Subcutaneous abdominal adipose tissue (tissue), 5 donors: ENCODE data around the gene DDX54.
"Not testable (repeated sequence)": the region's sequence is repeated elsewhere in the genome, so short reads cannot be mapped to it uniquely, and the experiment has no call there.

Experiments
- H3K27ac ChIP-seq: one replicate; pipeline ENCODE4 v1.7.0; 2013; ENCODE audit warnings: low read depth, mild to moderate bottlenecking, inconsistent platforms, low read length, moderate library complexity
- H3K27me3 ChIP-seq, 5 donors: one replicate each; pipeline ENCODE4 v1.7.0; 2013; ENCODE audit warnings: low read length in 5 of 5, inconsistent platforms in 1 of 5; ENCODE audit not compliant: control insufficient read depth in 5 of 5, insufficient read depth in 4 of 5
- H3K36me3 ChIP-seq, 5 donors: one replicate each; pipeline ENCODE4 v1.7.0; 2013; ENCODE audit warnings: low read length in 5 of 5; ENCODE audit not compliant: control insufficient read depth in 5 of 5, insufficient read depth in 5 of 5
- H3K4me1 ChIP-seq, 5 donors: one replicate each; pipeline ENCODE4 v1.7.0; 2013; ENCODE audit warnings: low read length in 5 of 5, mild to moderate bottlenecking in 3 of 5, moderate library complexity in 1 of 5; ENCODE audit not compliant: control insufficient read depth in 5 of 5, insufficient read depth in 5 of 5
- H3K4me3 ChIP-seq, 5 donors: one replicate each; pipeline ENCODE4 v1.7.0; 2013; ENCODE audit warnings: low read length in 5 of 5, low read depth in 1 of 5
- H3K9ac ChIP-seq, 5 donors: one replicate each; pipeline ENCODE4 v1.7.0; 2013; ENCODE audit warnings: low read length in 5 of 5, mild to moderate bottlenecking in 4 of 5, moderate library complexity in 3 of 5
- H3K9me3 ChIP-seq, 5 donors: one replicate each; pipeline ENCODE4 v1.7.0; 2013; ENCODE audit warnings: low read length in 5 of 5; ENCODE audit not compliant: control insufficient read depth in 5 of 5
- donor health status: healthy.
- donor health status: healthy.
- donor health status: healthy.
- donor health status: healthy.
- donor health status: healthy.

The DDX54 gene

DNA sequence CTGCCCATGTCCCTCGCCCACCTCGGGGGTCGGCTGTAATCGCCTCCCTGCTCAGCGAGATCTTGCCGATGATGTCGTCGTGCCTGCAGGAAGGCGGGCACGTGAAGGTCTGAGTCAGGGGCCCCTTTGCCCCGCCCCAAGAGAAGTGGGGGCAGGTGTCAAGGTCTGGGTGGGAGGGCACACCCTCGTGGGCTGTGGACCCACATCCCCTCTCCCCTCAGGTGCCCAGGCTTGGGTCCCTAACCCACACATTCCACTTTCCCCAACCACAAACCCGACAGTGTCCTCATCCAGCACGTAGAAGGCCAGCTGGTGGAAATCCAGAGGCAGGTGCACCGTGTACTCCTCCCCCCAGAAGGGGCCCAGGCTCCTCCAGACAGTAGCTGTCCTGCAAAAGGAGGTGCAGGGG is 57.5 kb downstream of the DDX54 start:
- H3K9me3 ChIP-seq, result peaks cover 0 to 5% (median 3%) of the 10 kb centered on the region in 5 donors
- no peaks in the 10 kb centered on the region for H3K4me1 ChIP-seq
- no peak overlapping the region for H3K9ac ChIP-seq
- peaks cover 0 to 19% (median 12%) of the 10 kb centered on the region in 5 donors for H3K27me3 ChIP-seq
- H3K36me3 ChIP-seq, result no peaks in the 10 kb centered on the region
- no peak overlapping the region for H3K4me3 ChIP-seq
- no peak overlapping the region for H3K27ac ChIP-seq

GRCh38 chr12:113120670-113121370 is 64.5 kb downstream of the DDX54 start:
- H3K4me3 ChIP-seq, result no peak overlapping the region
- H3K4me1 ChIP-seq, result no peaks in the 10 kb centered on the region
- no peaks in the 10 kb centered on the region for H3K36me3 ChIP-seq
- H3K9ac ChIP-seq, result no peak overlapping the region
- peaks cover 0 to 16% (median 4%) of the 10 kb centered on the region in 5 donors for H3K27me3 ChIP-seq
- no peak overlapping the region for H3K27ac ChIP-seq
- peaks cover 0 to 5% (median 3%) of the 10 kb centered on the region in 5 donors for H3K9me3 ChIP-seq

DNA sequence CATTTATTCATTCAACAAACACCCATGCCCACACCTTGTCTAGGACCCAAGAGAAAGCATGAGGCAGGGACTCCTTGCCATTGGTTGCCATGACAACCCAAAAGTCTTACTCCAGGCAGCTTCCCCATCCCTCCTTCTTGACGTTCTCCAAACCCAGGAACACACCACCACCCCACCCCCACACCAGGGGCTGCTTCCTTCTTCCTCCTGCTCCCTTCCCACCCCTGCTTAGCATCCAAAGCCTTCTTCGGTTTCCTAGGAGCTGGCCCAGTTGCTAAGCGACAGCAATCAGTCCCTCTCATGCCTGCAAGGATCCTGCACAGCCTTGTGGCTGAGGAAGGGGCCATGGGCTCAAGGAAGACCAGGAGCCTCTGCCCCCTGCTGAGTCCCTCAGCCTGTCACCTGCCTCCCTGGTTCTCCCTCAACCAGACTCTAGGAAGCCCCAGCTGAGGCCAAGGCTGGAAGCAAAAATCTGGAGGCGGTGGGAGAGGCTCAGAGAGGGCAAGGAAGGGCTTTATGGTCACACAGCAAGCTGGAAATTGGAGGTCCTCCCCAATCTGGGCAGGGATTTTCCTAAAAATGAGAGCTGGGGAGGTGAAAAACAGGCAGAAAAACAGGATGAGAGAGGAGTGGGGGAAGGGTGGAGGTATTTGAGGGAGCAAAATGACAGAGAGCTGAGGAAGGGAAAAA is 65.2 kb downstream of the DDX54 start:
- H3K9me3 ChIP-seq, result peaks cover 0 to 5% (median 3%) of the 10 kb centered on the region in 5 donors
- H3K36me3 ChIP-seq, result no peaks in the 10 kb centered on the region
- no peak overlapping the region for H3K4me3 ChIP-seq
- no peaks in the 10 kb centered on the region for H3K4me1 ChIP-seq
- H3K27ac ChIP-seq, result no peak overlapping the region
- peaks cover 0 to 16% (median 4%) of the 10 kb centered on the region in 5 donors for H3K27me3 ChIP-seq
- no peak overlapping the region for H3K9ac ChIP-seq

DNA sequence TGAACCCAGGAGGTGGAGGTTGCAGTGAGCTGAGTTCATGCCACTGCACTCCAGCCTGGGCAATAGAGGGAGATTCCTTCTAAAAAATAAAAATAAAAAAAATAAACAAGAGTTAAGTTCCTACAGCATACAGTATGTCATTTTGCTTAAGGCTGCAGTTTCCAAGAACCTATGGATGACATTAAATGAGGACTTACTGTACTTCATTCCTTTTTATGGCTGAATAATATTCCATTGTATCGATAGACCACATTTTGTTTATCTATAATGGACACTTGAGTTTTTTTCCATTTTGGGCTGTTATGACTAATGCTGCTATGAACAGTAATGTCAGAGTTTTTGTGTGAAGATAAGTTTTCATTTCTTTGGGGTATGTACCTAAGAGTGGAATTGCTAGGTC is 67.1 kb downstream of the DDX54 start:
- peaks cover 0 to 1% (median under 1%) of the 10 kb centered on the region in 5 donors for H3K9me3 ChIP-seq
- no peaks in the 10 kb centered on the region for H3K36me3 ChIP-seq
- H3K4me1 ChIP-seq, result no peaks in the 10 kb centered on the region
- H3K4me3 ChIP-seq, result no peak overlapping the region
- H3K27ac ChIP-seq, result no peak overlapping the region
- H3K27me3 ChIP-seq, result peaks cover 4 to 25% (median 12%) of the 10 kb centered on the region in 5 donors
- no peak overlapping the region for H3K9ac ChIP-seq

DNA sequence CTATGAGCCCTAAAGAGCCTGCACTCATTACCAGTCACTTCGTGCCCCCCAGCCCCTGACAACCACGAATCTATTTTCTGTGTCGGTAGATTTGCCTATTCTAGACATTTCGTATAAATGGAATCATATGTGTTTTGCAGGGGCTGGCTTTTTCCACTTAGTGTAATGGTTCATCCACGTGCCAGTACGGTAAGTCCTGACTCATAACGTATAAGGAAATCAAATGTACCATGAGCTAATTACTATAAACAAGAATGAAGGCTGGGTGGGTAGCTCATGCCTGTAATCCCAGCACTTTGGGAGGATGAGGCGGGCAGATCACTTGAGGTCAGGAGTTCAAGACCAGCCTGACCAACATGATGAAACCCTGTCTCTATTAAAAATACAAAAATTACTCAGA is 67.6 kb downstream of the DDX54 start:
- H3K4me1 ChIP-seq, H3K9ac ChIP-seq, H3K36me3 ChIP-seq, H3K4me3 ChIP-seq, H3K27ac ChIP-seq, H3K9me3 ChIP-seq: not testable (repeated sequence)
- peaks cover 4 to 26% (median 12%) of the 10 kb centered on the region in 5 donors for H3K27me3 ChIP-seq

- H3K9me3 ChIP-seq, result no peaks in the 10 kb centered on the region
- H3K9ac ChIP-seq, result no peak overlapping the region
- H3K36me3 ChIP-seq, result no peaks in the 10 kb centered on the region
- H3K4me1 ChIP-seq, result no peaks in the 10 kb centered on the region
- no peak overlapping the region for H3K4me3 ChIP-seq
- H3K27me3 ChIP-seq, result peaks cover 4 to 26% (median 12%) of the 10 kb centered on the region in 5 donors
- H3K27ac ChIP-seq, result no peak overlapping the region
These were observed 68.4 kb downstream of the DDX54 start for GRCh38 chr12:113116875-113117274.

- H3K4me3 ChIP-seq, result no peak overlapping the region
- H3K36me3 ChIP-seq, result no peaks in the 10 kb centered on the region
- no peaks in the 10 kb centered on the region for H3K4me1 ChIP-seq
- peaks cover 4 to 24% (median 12%) of the 10 kb centered on the region in 5 donors for H3K27me3 ChIP-seq
- no peak overlapping the region for H3K9ac ChIP-seq
- no peaks in the 10 kb centered on the region for H3K9me3 ChIP-seq
- H3K27ac ChIP-seq, result no peak overlapping the region
These were observed 69.7 kb downstream of the DDX54 start for GRCh38 chr12:113115455-113116126.

GRCh38 chr12:113114447-113115178 is 70.7 kb downstream of the DDX54 start:
- Histone ChIP-seq H3K36me3 (no peaks in the 10 kb centered on the region), H3K9ac (no peak overlapping the region), H3K4me3 (no peak overlapping the region), H3K4me1 (no peaks in the 10 kb centered on the region), H3K27me3 (peaks cover 0 to 20% (median 12%) of the 10 kb centered on the region in 5 donors), H3K27ac (no peak overlapping the region), H3K9me3 (no peaks in the 10 kb centered on the region)

GRCh38 chr12:113113397-113113796 is 71.9 kb downstream of the DDX54 start:
- Histone ChIP-seq H3K27ac (no peak overlapping the region), H3K9ac (no peak overlapping the region), H3K36me3 (no peaks in the 10 kb centered on the region), H3K27me3 (peaks cover 0 to 16% (median 12%) of the 10 kb centered on the region in 5 donors), H3K9me3 (no peaks in the 10 kb centered on the region), H3K4me3 (no peak overlapping the region), H3K4me1 (no peaks in the 10 kb centered on the region)
